Endometrium (tissue), 2 donors: ENCODE data around the gene GRIN3B.

Source experiments
- FAIRE-seq: peaks from 2 replicates; lab custom pipeline; 2012; peaks lifted over from hg19 to GRCh38; lab: Jason Lieb, UNC
- donor health status: control.
- donor health status: control.

GRIN3B gene

DNA sequence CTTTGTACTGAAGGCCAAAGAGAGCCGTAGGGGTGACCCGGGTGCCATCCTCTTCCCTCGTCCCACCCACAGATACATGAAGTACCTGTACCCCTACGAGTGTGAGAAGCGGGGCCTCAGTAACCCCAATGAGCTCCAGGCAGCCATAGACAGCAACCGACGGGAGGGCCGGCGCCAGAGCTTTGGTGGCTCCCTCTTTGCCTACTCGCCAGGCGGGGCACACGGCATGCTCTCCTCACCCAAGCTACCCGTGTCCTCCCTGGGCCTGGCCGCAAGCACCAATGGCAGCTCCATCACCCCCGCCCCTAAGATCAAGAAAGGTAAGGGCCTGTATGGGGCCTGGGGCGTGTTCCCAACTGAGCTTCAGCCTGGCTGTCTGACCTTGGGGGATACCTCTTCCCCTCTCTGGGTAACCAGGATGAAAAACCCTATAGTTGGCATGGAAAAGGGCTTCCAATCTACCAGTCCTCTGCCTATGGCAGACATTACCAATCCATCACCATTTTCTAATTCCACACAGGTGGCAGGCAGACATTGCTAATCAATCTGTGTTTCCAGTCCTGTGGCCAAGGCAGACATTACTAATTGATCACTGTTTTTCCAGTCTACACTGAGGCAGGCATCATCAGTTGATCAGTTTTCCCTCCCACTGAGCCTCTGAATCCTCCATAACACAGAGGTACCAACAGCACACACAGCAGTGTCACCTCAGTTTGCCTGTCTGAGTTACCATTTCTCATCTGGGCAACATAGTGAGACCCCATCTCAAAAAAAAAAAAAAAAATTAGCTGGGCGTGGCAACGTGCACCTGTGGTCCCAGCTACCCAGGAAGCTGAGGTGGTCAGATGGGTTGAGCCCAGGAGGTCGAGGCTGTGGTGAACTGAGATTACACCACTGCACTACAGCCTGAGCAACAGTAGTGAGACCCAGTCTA is 35.2 kb upstream of the GRIN3B start:
- no peak for FAIRE-seq

DNA sequence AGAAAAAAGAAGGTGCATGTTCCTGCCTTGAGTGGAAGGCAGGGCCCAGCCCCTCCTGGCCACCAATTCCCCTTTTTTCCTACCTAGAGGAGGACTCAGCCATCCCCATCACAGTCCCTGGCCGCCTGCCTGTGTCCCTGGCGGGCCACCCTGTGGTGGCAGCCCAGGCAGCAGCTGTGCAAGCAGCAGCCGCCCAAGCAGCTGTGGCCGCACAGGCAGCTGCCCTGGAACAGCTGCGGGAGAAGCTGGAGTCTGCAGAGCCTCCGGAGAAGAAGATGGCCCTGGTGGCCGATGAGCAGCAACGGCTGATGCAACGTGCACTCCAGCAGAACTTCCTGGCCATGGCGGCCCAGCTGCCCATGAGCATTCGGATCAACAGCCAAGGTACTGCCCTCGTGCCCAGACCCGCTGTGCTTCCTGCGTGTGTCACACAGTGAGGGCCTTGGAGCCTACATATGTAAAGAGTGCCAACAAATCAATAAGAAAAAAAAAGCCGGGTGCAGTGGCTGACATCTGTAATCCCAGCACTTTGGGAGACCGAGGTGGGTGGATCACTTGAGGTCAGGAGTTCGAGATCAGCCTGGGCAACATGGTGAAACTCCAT is 33.6 kb upstream of the GRIN3B start:
- FAIRE-seq = no peak

DNA sequence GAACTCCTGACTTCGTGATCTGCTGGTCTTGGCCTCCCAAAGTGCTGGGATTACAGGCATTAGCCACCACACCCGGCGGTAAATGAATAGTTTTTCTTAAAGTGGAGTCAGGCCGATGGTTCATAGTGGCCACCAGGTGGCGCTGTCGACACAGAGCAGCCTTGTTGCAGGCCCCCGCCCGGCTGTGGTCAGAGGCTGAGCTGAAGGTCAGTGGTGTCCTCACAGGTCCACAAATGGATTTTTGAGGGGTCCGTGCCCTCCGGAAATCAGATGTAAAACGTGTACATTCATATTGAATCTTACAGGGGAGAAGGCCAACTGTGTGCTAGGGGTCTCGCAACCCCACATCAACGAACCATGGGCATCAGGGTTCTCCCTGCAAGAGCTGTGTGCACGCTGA is 29.5 kb upstream of the GRIN3B start:
- no peak for FAIRE-seq

DNA sequence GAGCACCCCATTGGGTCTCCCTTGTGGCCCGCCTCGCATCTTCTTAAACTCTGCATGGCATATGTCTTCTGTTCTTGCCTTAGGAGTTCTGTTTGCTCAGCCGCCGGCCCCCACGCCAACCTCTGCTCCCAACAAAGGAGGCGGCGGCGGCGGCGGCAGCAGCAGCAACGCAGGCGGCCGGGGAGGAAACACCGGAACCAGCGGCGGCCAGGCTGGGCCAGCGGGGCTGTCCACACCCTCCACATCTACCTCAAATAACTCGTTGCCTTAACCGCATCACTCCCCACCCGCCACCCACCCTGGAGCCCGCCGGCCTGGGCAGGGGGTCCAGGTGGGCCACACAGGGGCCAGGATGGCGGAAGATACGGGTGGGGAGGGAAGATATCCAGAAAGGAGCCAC is 28.4 kb upstream of the GRIN3B start:
- FAIRE-seq = no peak

DNA sequence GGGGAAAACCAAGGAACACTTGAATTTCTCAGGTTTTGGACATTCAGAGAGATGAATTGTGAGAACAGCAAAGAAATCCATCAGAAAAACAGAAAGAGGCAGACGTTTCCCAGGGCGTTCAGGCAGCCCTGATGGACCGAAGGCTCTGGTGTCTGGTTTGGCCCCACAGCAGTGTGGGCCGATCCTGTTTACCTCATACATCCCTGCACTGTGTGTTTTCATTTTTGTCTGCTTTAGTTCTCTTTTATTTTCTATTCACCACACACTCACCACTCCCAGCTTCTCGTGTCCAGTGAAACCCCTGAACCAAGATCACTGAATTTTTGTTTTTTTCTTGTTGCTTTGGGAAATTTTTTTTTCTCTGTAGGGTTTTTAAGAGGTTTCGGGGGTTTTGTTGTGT is 27.9 kb upstream of the GRIN3B start:
- no peak for FAIRE-seq

DNA sequence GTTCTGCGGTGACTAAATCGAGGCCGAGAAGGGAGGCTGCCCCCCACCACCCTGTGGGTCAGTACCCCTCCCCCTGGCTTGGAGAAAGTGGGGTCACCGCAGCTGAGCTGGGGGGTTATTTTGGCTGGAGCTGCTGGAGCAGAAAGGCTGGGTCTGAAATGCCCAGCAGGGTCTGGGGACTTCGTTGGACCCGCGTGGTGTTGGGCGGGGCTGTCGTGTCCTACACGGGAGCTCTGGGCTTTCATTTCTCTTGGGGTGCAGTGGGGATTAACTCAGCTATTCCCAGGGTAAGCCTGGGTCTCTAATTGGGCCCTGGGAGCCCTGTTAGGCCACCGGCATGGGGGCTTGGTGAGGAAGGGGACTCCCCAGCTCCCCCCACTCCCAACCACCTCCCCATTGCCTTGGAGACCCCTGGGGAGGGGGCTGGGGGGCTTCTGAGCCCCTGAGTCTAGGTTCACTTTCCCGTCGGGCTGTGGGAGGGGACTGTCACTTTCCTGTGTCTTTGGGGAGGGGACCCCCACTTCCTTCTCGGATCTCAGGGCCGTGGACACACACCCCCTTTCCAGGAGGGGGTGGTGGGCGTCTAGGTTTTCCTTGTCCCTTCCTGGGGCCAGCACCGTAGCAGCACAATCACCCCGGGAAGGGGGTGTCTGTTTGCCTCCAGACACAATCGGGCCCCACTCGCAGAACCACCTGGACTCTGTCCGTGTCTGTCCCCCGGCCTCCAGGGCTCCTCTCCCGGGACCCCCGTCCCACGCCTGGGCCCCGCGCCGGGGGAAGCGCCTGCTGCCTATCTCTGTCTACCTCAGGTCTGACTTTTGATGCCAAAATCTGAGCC is 26.3 kb upstream of the GRIN3B start:
- no peak for FAIRE-seq

DNA sequence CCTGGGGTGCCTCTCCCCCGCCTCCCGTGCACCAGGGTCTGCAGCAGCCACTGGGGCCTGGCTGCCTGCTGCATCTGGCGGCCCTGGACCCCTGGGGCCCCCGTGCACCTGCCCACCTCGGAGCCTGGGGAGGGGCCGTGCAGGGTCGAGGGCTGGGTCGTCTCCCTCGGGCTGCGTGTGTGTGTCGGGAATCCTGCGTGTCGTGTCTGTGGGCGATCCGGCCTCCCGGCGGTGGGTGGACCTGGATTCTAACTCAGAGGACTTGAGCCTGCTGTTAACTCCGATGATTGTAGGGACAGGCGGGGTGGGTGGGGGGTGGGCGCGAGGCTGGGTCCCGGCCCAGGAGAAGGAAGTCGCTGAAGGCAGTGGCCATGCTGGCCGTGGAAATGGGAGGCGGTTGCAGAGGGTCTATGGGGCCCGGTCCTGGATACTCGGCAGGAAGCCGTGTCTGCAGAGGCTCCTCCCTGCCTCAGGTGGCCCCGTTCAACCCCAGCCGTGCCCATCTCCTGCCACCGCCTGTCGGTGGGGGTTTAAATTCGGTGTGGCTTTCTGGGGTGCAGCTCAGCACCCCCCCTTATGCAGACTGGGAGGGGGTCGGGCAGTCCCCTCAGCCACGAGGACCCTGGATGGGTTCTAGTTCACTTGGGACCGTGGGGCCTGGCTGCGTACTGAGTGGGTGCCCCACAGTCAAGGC is 25.5 kb upstream of the GRIN3B start:
- no peak for FAIRE-seq

DNA sequence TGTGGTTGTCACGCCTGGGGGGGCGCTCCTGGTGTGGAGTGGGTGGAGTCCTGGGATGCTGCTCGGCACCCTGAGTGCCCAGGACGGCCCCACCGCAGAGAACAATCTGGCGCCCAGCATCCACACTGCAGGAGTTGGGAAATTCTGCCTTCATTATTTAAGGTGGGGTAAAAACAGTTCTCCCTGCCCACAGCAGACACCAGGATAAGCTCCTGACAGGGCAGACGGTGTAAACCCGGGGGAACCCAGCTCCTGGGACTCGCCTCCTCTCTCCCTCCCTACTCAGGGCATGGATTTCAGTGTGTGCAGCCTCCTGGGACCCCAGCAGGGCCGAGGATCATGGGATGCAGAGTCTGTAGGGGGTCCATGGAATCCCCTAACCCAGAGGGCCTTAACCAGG is 23.7 kb upstream of the GRIN3B start:
- no peak for FAIRE-seq

DNA sequence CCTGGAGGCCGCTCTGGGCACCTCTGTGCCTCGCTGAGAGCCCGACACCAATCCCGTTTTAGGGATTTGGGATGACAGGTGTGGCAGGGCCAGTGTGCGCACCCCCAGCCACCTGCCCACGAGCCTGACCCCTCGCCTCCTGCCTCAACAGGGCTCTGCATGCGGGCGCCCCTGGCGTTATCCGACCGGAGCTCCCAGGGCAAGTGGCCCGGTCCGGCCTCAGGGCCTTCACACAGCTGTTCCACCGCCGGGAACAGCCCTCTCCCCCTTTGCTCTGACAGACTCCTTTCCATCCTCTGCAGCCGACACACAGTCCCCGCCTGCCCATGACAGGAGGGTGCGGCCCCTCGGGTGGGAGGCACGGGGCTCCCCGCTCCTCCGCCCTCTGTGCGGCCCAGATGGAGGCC is 23.2 kb upstream of the GRIN3B start:
- FAIRE-seq = no peak

DNA sequence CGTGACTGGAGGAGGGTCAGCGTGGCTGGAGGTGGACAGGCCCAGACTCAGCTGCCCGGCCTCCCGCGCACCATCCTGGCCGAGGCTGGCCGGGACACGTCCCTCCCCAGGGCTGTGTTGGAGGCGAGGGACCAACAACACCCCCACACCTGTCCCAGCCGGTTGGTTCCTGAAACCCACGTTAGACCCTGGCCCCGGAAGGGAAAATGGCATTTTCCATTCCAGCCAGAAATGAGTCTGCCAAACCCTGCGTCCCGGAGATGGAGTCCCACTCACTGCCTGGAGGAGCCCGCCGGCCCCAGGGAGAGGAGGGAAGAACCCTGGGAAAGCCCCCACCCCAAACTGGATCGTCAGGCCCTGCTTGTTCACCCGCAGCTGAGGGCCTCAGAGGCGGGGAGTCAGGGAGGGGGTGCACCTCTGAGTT is 20.9 kb upstream of the GRIN3B start:
- no peak for FAIRE-seq

DNA sequence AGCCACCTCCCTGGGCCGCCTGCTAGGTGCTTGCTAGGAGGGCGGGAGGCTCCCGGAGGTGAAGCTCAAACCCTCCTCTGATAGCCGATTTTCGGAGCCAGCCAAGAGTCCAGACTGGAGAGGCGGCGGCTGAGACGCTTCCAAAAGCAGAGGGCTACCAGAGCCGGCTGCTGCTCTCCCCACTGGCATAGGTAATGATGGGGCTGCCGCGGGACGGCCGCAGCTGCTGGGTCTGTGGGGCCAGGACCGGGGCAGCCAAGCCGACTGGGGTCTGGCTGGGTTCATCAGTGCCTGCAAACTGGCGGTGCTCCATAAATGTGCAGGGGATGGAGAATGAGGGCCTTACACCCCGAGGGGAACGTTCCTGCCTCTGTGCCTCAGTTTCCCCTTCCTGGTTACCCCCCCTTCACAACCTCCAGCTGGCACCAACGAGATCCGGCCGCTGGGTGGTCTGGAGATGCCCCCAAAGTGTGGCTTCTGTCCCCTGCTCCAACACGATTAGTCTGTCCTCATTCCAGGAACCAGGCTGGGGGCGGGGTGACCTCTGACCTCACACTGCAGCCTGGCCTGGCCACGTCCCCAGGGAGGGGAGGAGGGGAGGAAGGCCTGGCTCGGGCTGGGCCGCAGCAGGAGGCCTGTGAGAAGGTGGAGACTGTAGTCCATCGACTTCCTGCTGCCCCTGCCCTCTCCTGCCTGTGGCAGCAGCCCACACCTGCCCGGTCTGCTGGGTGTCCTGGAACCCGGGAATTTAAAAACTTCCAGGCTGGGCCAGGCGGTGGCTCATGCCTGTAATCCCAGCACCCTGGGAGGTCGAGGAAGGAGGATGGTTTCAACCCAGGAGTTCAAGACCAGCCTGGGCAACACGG is 19.9 kb upstream of the GRIN3B start:
- no peak for FAIRE-seq

DNA sequence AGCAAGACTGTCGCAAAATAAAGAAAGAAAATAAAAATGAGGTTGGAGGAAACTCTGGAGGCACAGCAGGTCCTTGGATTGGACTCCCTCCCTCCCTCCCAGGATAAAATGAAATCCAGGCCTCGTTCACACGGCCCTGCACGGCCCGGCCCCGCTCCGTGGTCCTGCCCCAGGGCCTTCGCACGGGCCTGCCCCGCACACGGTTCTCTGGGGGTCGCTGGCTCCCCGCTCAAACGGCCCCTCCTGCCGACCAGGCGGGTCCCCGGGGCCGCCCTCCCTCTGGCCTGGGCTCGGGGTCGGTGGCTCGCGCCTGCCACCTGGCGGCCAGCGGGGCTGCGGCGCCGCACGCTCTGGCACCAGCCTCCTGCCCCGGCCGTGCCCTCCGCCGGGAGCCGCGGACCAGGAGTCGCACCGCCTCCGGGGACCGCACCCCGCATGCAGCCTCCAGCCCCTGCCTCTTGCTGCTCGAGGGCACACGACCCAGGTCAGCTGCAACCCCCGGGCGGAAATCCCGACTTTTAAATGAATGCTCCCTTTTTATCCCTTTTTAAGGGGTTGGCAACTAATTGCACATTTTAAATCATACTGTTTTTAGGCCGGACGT is 17.6 kb upstream of the GRIN3B start:
- FAIRE-seq = no peak

DNA sequence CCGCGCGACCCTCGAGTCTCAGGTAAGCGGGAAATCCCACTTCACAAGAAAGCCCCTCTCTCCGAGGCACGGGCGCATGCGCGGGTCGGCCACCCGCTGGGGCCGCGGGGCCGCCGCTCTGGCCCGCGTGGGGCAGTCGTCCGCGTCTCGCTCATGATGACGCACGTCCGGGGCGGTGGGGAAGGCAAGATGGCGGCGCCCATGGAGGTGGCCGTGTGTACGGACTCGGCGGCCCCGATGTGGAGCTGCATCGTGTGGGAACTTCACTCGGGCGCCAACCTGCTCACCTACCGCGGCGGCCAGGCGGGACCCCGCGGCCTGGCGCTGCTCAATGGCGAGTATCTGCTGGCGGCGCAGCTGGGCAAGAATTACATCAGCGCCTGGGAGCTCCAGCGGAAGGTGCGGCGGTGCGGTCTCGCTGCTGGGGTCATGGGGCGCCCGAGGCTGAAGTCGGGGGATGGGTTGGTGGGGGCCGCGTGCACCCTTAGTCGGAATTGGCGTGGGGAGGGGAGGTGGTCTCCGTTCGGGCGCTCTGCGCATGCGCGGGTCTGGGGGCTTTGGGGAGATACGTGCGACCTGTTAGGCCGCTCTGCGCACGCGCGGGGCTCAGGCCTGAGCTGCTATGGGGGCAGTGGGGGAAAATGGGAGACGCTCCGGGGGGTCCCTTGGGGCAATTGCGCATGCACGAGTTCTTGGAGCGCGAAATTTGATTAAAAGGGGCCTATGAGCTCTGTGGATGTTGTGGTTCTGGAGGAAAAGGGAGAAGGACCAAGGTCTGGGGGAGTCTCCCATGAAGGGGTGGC is 15.9 kb upstream of the GRIN3B start, which contains the start of gene WDR18:
TSS of gene WDR18 (plus strand) at position 181 of the 803 bp plus-strand sequence. CDS start at position 190, 9 bp downstream.
- no peak for FAIRE-seq

DNA sequence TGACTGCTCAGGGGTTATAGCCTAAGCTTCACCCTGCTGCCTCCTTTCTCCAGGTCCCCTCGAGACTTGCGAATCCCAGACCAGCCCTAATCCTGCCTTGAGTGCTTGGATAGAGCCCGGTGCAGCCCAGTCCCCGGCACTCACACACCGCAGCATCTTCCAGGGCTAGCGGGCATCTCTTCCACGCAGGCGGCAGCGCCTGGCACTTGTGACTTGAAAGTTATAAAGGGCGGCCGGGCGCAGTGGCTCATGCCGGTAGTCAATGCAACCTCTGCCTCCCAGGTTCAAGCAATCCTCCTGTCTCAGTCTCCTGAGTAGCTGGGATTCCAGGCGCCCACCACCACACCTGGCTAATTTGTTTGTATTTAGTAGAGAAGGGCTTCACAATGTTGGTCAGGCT is 14.1 kb upstream of the GRIN3B start:
- FAIRE-seq = no peak

DNA sequence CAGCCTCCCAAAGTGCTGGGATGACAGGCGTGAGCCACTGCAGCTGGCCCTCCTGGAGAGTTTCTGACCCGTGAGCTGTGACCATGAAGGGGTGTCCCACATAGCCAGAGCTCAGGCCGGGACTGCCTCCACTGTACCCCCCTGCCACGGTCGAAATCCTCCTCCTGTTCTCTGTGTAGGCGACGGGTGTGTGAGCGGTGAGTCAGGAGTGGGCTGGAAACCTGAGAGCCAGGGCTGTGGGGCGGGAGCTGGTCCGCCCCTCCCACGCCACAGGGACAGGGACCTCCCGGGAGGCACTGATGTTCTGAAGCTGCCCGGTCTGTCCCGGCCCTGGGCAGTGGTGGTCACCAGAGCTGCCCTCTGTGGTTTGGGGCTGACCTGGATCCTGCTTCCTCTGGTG is 12.1 kb upstream of the GRIN3B start:
- no peak for FAIRE-seq

DNA sequence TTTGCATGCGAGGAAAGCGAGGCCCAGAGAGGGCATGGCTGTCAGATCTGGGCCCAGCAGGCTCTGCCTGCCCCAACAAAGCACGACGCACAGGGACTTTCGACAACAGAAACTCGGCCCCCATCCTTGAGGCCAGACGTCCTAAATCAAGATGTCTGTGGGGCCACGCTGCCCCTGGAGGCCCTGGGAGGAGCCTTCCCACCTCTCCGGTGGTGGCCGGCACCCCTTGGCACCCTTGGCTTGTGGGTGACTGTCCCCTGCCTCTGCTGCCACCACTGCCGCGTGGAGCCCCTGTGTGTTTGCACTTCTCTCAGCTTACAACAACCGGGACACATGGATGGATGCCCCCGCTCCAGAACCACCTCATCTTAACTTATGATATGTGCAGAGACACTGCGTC is 11.7 kb upstream of the GRIN3B start:
- no peak for FAIRE-seq

DNA sequence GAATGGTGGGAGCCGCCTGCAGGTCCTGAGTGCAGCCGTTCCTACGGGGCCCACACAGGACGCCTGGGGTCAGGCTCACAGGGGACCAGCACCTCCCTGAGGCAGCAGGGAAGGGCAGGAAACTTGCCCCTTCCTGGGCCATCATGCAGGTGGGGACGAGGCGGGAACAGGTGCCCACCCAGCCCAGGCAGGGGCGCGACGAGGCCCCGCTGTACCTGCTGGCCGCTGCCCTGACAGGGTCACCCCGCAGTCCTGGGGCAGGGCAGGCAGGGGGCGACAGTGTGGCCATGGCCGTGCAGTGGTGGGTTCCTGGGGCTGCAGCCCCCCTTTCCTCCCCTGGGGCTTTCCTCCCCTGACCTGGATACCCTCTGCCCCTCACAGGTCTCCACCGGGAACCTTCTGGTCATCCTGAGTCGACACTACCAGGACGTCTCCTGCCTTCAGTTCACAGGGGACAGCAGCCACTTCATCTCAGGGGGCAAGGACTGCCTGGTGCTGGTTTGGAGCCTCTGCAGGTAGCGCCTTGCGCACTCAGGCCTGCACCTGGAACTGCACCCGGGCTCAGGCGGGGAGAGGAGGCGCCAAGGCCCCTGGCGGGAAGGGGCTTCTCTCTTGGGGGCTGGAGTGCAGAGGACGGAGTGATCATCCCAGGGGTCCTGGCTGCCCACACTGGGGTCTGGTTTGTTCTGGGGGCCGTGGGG is 10.7 kb upstream of the GRIN3B start:
- no peak for FAIRE-seq

DNA sequence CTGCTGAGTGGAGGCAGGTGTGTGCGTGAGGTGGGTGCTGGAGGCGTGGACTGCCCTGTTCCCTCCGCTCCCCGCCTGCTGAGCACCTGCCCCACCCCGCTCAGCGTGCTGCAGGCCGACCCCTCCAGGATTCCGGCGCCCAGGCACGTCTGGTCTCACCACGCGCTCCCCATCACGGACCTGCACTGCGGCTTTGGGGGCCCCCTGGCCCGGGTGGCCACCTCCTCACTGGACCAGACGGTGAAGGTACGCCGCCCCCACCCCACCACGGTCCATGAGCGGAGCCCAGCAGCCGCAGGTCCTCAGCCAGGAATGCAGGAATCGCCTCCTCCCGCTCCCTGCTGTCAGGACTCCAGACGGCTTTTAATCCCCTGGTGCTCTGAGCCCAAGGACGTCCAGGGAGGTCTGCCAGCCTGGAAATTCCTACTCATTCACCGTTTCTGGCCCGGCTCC is 10.1 kb upstream of the GRIN3B start:
- FAIRE-seq = no peak

DNA sequence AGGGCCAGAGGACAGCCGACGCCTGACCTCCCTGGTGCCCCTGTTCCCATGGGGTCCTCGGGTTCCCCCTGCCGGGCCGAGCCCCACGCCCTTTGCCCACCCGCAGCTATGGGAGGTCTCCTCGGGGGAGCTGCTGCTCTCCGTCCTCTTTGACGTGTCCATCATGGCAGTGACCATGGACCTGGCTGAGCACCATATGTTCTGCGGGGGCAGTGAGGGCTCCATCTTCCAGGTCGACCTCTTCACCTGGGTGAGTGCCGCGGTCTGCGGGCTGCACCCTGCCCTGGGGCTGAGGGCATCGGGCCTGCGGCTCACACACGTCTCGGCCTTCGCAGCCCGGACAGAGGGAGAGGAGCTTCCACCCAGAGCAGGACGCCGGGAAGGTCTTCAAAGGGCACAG is 9.5 kb upstream of the GRIN3B start:
- no peak for FAIRE-seq
